GM12878 (cell line): ENCODE data around the gene IRGQ. TPM values are rescaled to one million over a fixed set of nuclear protein-coding genes. Genes with fewer than 3 reads are reported as not detected.

Experiments
- ATAC-seq: fragments of 200-7000 bp; cut with Tn5 transposase; 3 replicates; pipeline ENCODE4 v1.9.1; 2020; ENCODE audit warnings: mild to moderate bottlenecking, moderate library complexity
- BruUV-seq: library from RNA; stranded (reverse); fragments of 400-500 nt; replicated peaks from 2 replicates; lab custom pipeline; 2021; lab: Mats Ljungman, UMichigan
- CTCF ChIA-PET: fragments of 300-600 bp; sonication (Branson Sonifier 250); formaldehyde crosslinking; extraction: SDS; loops from one replicate; lab custom pipeline; 2021; ENCODE audit warnings: inconsistent platforms; lab: Yijun Ruan, JAX
- POLR2A ChIA-PET: fragments of 350-600 bp; formaldehyde crosslinking; extraction: SDS; loops from one replicate; lab custom pipeline; 2021; ENCODE audit warnings: inconsistent platforms; lab: Charles Lee
- RAD21 ChIA-PET: fragments of 300-600 bp; sonication (Branson Sonifier 250); formaldehyde crosslinking; loops from one replicate; lab custom pipeline; 2023; ENCODE audit warnings: antibody characterized with exemption; ENCODE audit not compliant: unreplicated experiment; lab: Charles Lee
- SMC1A ChIA-PET: fragments of 300-600 bp; sonication (Branson Sonifier 250); formaldehyde crosslinking; loops from one replicate; lab custom pipeline; 2023; ENCODE audit not compliant: unreplicated experiment, uncharacterized antibody; lab: Charles Lee
- DNase-seq: peaks from one replicate; pipeline ENCODE4 v3.0.0-alpha.2; 2011; ENCODE audit warnings: low read depth, low spot score
- FAIRE-seq: peaks from 3 replicates; lab custom pipeline; 2011; peaks lifted over from hg19 to GRCh38; lab: Jason Lieb, UNC
- H2AFZ ChIP-seq: 2 replicates; pipeline ENCODE4 v1.6.0; 2011; ENCODE audit warnings: low read depth, low read length, control low read depth; ENCODE audit not compliant: control insufficient read depth
- H3K27ac ChIP-seq: 2 replicates; pipeline ENCODE4 v1.5.1; 2011; ENCODE audit warnings: control low read depth; ENCODE audit not compliant: control insufficient read depth, insufficient read depth
- H3K27me3 ChIP-seq, 2 experiments: replicated peaks in 1 of 2; 2 replicates each; pipeline versions ENCODE4 v1.6.0 to v1.6.1; 2011; ENCODE audit warnings: low read length in 1 of 2; ENCODE audit not compliant: control insufficient read depth in 2 of 2, insufficient read depth in 2 of 2
- H3K36me3 ChIP-seq, 2 experiments: 2 replicates each; pipeline ENCODE4 v1.5.1; 2011; ENCODE audit warnings: low read length in 1 of 2; ENCODE audit not compliant: control insufficient read depth in 2 of 2, insufficient read depth in 2 of 2
- H3K4me1 ChIP-seq: 2 replicates; pipeline ENCODE4 v1.6.1; 2011; ENCODE audit warnings: mild to moderate bottlenecking, low read length, moderate library complexity, mixed read lengths; ENCODE audit not compliant: control insufficient read depth, insufficient read depth
- H3K4me2 ChIP-seq: 2 replicates; pipeline ENCODE4 v1.6.0; 2011; ENCODE audit warnings: control low read depth; ENCODE audit not compliant: control insufficient read depth, insufficient read depth
- H3K4me3 ChIP-seq: fragments of 200-600 bp; sonication (generic); 2 replicates; pipeline ENCODE4 v1.5.1; 2016
- H3K79me2 ChIP-seq: 2 replicates; pipeline ENCODE4 v1.6.0; 2011; ENCODE audit warnings: low read length; ENCODE audit not compliant: control insufficient read depth, insufficient read depth
- H3K9ac ChIP-seq: 2 replicates; pipeline ENCODE4 v1.8.0; 2011; ENCODE audit warnings: low read length, control low read depth, mixed read lengths; ENCODE audit not compliant: control insufficient read depth, insufficient read depth
- H3K9me3 ChIP-seq: replicated peaks from 3 replicates; pipeline ENCODE4 v1.5.1; 2011; ENCODE audit warnings: mild to moderate bottlenecking, low read length; ENCODE audit not compliant: control insufficient read depth, insufficient read depth
- H4K20me1 ChIP-seq: 2 replicates; pipeline ENCODE4 v1.6.0; 2011; ENCODE audit not compliant: control insufficient read depth, insufficient read depth
- BRCA1 ChIP-seq: IDR thresholded peaks from 2 replicates; pipeline ENCODE4 v1.6.1; 2011; ENCODE audit warnings: low read depth, low read length, improper control_type of control experiment
- CEBPB ChIP-seq, 2 experiments: fragments of 150-350 bp in 1 of 2; IDR thresholded peaks; 2 replicates each; pipeline ENCODE4 v1.6.1; 2012 to 2014; ENCODE audit warnings: low read depth in 2 of 2, low read length in 2 of 2, borderline replicate concordance in 1 of 2, inconsistent platforms in 1 of 2
- FOS ChIP-seq: IDR thresholded peaks from 3 replicates; pipeline ENCODE4 v1.6.1; 2011; ENCODE audit warnings: borderline replicate concordance; ENCODE audit not compliant: insufficient read length; ENCODE audit errors: extremely low read depth
- GATAD2B ChIP-seq: fragments of 450-650 bp; conservative IDR thresholded peaks from 2 replicates; pipeline ENCODE4 v1.6.1; 2017; ENCODE audit warnings: low read depth, mild to moderate bottlenecking, moderate library complexity
- HCFC1 ChIP-seq: fragments of 150-350 bp; IDR thresholded peaks from 2 replicates; pipeline ENCODE4 v1.6.1; 2014; ENCODE audit warnings: low read length
- IKZF1 ChIP-seq: fragments of 450-650 bp; conservative IDR thresholded peaks from 2 replicates; pipeline ENCODE4 v1.6.1; 2017; ENCODE audit warnings: antibody characterized with exemption, mild to moderate bottlenecking
- KAT2A ChIP-seq: conservative IDR thresholded peaks from 2 replicates; pipeline ENCODE4 v1.6.1; 2011; ENCODE audit warnings: low read depth, low read length; ENCODE audit not compliant: control insufficient read depth
- KDM1A ChIP-seq: fragments of 200-600 bp; sonication (generic); IDR thresholded peaks from 2 replicates; pipeline ENCODE4 v1.6.1; 2016; ENCODE audit warnings: borderline replicate concordance
- MEF2A ChIP-seq: IDR thresholded peaks from 2 replicates; pipeline ENCODE4 v1.6.1; 2011; ENCODE audit warnings: low read depth, mild to moderate bottlenecking, low read length, moderate library complexity; ENCODE audit not compliant: insufficient read depth
- MXI1 ChIP-seq: fragments of 150-350 bp; IDR thresholded peaks from 2 replicates; pipeline ENCODE4 v1.6.1; 2011; ENCODE audit warnings: low read depth, mild to moderate bottlenecking, inconsistent platforms, low read length, improper control_type of control experiment
- MYC ChIP-seq: IDR thresholded peaks from 2 replicates; pipeline ENCODE4 v1.6.1; 2011; ENCODE audit warnings: mild to moderate bottlenecking, low read length, moderate library complexity, inconsistent platforms; ENCODE audit not compliant: insufficient read depth, insufficient replicate concordance, insufficient read length, severe bottlenecking
- NFXL1 ChIP-seq: fragments of 450-650 bp; IDR thresholded peaks from 2 replicates; pipeline ENCODE4 v1.6.1; 2017; ENCODE audit warnings: antibody characterized with exemption, mild to moderate bottlenecking, borderline replicate concordance
- NR2F1 ChIP-seq: fragments of 450-650 bp; conservative IDR thresholded peaks from 2 replicates; pipeline ENCODE4 v1.6.1; 2017; ENCODE audit warnings: mild to moderate bottlenecking
- RBBP5 ChIP-seq: fragments of 200-600 bp; sonication (generic); conservative IDR thresholded peaks from 2 replicates; pipeline ENCODE4 v1.6.1; 2016
- SIN3A ChIP-seq: IDR thresholded peaks from 2 replicates; pipeline ENCODE4 v1.6.1; 2012; ENCODE audit warnings: low read depth, low read length, improper control_type of control experiment
- SIX5 ChIP-seq: IDR thresholded peaks from 2 replicates; pipeline ENCODE4 v1.6.1; 2011; ENCODE audit warnings: mild to moderate bottlenecking, low read depth, low read length, moderate library complexity; ENCODE audit not compliant: severe bottlenecking
- SP1 ChIP-seq: IDR thresholded peaks from one replicate; pipeline ENCODE4 v1.6.1; 2011; ENCODE audit warnings: low read depth, low read length
- WGBS: methylation state at CpG from one replicate; pipeline ENCODE4 v1.1.6; 2016; ENCODE audit warnings: low lambda C conversion rate; ENCODE audit not compliant: insufficient replicate concordance, insufficient coverage; ENCODE audit errors: missing lambda C conversion rate; 5-methylcytosine and 5-hydroxymethylcytosine counted together
- in situ Hi-C: fragments of 300-500 bp; cut with MboI; formaldehyde crosslinking; loops from 9 replicates; pipeline ENCODE4 v1.14.3; 2018; ENCODE audit warnings: mixed read lengths
- intact Hi-C: fragments of 100-400 bp; cut with micrococcal nuclease; formaldehyde crosslinking; loops from one replicate; pipeline ENCODE4 v1.14.2; 2022; ENCODE audit not compliant: unreplicated experiment
- polyA plus RNA-seq, 11 experiments: library from polyadenylated mRNA; depleted of rRNA in 4 of 11; unstranded in 6 of 11; stranded (reverse) in 5 of 11; fragments of >200 nt; fragmentation: Nextera tagmentation in 4 of 11; fragmentation: Illumina TruSeq in 1 of 11; extraction: Ambion mirVana in 4 of 11; extraction: Trizol in 1 of 11; gene quantifications; 1 replicate in 1 of 11; 2 replicates in 10 of 11; pipeline versions ENCODE4 v1.2.1 to v1.2.3, GENCODE V29; 2011 to 2016; ENCODE audit warnings: inconsistent platforms in 2 of 11, missing spikeins in 2 of 11, low read depth in 1 of 11
- total RNA-seq, 4 experiments: library from RNA; depleted of rRNA in 3 of 4; stranded (reverse); fragments of >200 nt in 3 of 4; fragmentation: Illumina TruSeq in 1 of 4; extraction: Trizol in 1 of 4; gene quantifications; 2 replicates each; pipeline versions ENCODE4 v1.2.1 to v1.2.3, GENCODE V29; 2013 to 2021
- TF ChIP-seq, protein P1 (sequence below): fragments of 450-650 bp; IDR thresholded peaks from 2 replicates; pipeline ENCODE4 v1.6.1; 2017; ENCODE audit warnings: mild to moderate bottlenecking, low read depth, inconsistent platforms; ENCODE audit not compliant: poor library complexity, severe bottlenecking
- TF ChIP-seq, protein P2 (sequence below): IDR thresholded peaks from 2 replicates; pipeline ENCODE4 v1.6.1; 2011; ENCODE audit warnings: borderline replicate concordance, low read depth, mild to moderate bottlenecking, moderate library complexity, low read length; ENCODE audit not compliant: insufficient read depth, poor library complexity, severe bottlenecking

The IRGQ gene
- total and polyA plus RNA-seq, 10 of the 15 experiments (the other 5 are each of a cell fraction or from before 2014, with no cell fraction given), result 3.3 to 20.8 (median 9.0) TPM

- ATAC-seq, result no peak
- H3K27me3 ChIP-seq, result no peaks in the 10 kb centered on the region
- no peaks in the 10 kb centered on the region for H3K79me2 ChIP-seq
- H3K9ac ChIP-seq, result no peak overlapping the region
- no peak for FAIRE-seq
- intact Hi-C loops, result no loop called here
- CTCF ChIA-PET, result no interaction called here
- WGBS, result 100% methylated on average over 2 of the region's 2 CpGs
- H2AFZ ChIP-seq, result no peak overlapping the region
- no peak for TF ChIP-seq RBBP5
- TF ChIP-seq SIX5, result no peak
- no peak for TF ChIP-seq MYC
- no peak for TF ChIP-seq KAT2A
- no peak for TF ChIP-seq FOS
- TF ChIP-seq, protein P1, sequence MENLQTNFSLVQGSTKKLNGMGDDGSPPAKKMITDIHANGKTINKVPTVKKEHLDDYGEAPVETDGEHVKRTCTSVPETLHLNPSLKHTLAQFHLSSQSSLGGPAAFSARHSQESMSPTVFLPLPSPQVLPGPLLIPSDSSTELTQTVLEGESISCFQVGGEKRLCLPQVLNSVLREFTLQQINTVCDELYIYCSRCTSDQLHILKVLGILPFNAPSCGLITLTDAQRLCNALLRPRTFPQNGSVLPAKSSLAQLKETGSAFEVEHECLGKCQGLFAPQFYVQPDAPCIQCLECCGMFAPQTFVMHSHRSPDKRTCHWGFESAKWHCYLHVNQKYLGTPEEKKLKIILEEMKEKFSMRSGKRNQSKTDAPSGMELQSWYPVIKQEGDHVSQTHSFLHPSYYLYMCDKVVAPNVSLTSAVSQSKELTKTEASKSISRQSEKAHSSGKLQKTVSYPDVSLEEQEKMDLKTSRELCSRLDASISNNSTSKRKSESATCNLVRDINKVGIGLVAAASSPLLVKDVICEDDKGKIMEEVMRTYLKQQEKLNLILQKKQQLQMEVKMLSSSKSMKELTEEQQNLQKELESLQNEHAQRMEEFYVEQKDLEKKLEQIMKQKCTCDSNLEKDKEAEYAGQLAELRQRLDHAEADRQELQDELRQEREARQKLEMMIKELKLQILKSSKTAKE, result no peak
- TF ChIP-seq SIN3A, result no peak
- no peak for TF ChIP-seq KDM1A
- no peak for TF ChIP-seq HCFC1
- no peak for TF ChIP-seq NFXL1
- TF ChIP-seq SP1, result no peak
- TF ChIP-seq, protein P2, sequence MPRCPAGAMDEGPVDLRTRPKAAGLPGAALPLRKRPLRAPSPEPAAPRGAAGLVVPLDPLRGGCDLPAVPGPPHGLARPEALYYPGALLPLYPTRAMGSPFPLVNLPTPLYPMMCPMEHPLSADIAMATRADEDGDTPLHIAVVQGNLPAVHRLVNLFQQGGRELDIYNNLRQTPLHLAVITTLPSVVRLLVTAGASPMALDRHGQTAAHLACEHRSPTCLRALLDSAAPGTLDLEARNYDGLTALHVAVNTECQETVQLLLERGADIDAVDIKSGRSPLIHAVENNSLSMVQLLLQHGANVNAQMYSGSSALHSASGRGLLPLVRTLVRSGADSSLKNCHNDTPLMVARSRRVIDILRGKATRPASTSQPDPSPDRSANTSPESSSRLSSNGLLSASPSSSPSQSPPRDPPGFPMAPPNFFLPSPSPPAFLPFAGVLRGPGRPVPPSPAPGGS, result no peak
- no peak for TF ChIP-seq GATAD2B
- no peak for TF ChIP-seq BRCA1
- no peak for TF ChIP-seq MXI1
- TF ChIP-seq CEBPB (IDR thresholded peaks at IDR 0.05; ENCODE audit: borderline replicate concordance in 1 of 2, low read depth in 2 of 2, low read length in 2 of 2), result no peak
- no peak for TF ChIP-seq IKZF1
- no peak for TF ChIP-seq MEF2A
- no peak for TF ChIP-seq NR2F1
- TF ChIP-seq, all 136 proteins: peak for 0
- BruUV-seq, result no TSS peak
- Histone ChIP-seq H3K36me3 (peaks cover 8 to 13% of the 10 kb centered on the region in 2 experiments), H3K9me3 (no peaks in the 10 kb centered on the region), H3K4me2 (no peak overlapping the region), H4K20me1 (no peaks in the 10 kb centered on the region), H3K4me3 (no peak overlapping the region), H3K4me1 (no peaks in the 10 kb centered on the region), H3K27ac (no peak overlapping the region)
- DNase-seq, result no peak
- in situ Hi-C loops, result no loop called here
- ChIA-PET RAD21 (no interaction called here), POLR2A (interaction anchor here (0.6 kb wide), 1 partner anchor 21 kb away, joined by 3 read pairs; no protein-coding TSS in a partner anchor), SMC1A (no interaction called here)
Observed at GRCh38 chr19:43545981-43546380, 50.0 kb downstream of the IRGQ start.
